SH-SY5Y (cell line): ENCODE results near the gene RYR3.

ENCODE experiments used
- GATA2 ChIP-seq: IDR thresholded peaks from 2 replicates; pipeline ENCODE4 v1.6.1; 2011; ENCODE audit warnings: mild to moderate bottlenecking, low read depth, low read length
- GATA3 ChIP-seq: IDR thresholded peaks from 2 replicates; pipeline ENCODE4 v1.6.1; 2011; ENCODE audit warnings: low read depth, mild to moderate bottlenecking, low read length, moderate library complexity

- TF ChIP-seq GATA3 (no peak), GATA2 (no peak)
These were observed 364.5 kb downstream of the RYR3 start for GRCh38 chr15:33675246-33675645.
